GM19023 (cell line): ENCODE results near the gene LAMA5.

Source experiments
- ATAC-seq: cut with Tn5 transposase; IDR thresholded peaks from one replicate; pipeline ENCODE4 v1.9.1; 2021; ENCODE audit warnings: mild to moderate bottlenecking, moderate library complexity; ENCODE audit not compliant: unreplicated experiment

The LAMA5 gene

DNA sequence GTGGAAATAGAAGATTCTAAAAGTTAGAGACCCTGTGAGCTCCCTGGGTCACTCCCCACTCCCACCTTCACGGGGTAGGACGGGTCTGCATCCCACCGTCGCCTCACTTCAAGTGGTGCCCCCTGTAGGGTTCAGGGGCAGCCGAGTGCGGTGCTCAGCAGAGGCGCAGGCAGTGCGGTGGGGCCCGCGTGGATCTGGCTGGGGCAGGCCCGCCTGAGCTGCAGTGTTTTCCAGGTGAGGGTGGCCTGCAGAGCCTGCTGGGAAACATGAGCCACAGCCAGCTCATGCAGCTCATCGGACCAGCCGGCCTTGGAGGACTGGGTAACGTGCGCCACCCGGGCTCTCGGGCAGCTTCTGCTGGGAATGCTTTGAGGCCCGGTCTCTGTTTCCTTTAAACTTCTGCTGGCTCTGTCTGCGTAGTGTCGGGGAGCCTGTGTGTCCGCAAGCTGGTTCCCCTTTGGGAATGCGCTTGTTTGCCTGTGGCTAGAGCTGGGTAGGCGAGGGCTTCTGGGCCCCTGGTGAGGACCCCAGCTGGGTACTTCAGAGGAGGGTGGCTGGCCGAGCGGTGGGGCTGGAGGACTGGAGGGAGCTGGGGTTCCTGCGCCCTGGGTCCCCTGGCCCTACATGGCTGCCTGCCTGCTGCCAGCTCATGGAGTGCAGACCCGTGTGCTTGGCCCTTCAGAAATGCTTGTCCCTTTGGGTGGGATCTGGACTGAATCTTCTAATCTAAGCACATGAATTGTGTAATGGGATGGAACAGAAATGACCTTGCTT is 60.5 kb downstream of the LAMA5 start:
- ATAC-seq, result no peak

GRCh38 chr20:62305765-62306413 is 61.2 kb downstream of the LAMA5 start:
- ATAC-seq, result no peak

DNA sequence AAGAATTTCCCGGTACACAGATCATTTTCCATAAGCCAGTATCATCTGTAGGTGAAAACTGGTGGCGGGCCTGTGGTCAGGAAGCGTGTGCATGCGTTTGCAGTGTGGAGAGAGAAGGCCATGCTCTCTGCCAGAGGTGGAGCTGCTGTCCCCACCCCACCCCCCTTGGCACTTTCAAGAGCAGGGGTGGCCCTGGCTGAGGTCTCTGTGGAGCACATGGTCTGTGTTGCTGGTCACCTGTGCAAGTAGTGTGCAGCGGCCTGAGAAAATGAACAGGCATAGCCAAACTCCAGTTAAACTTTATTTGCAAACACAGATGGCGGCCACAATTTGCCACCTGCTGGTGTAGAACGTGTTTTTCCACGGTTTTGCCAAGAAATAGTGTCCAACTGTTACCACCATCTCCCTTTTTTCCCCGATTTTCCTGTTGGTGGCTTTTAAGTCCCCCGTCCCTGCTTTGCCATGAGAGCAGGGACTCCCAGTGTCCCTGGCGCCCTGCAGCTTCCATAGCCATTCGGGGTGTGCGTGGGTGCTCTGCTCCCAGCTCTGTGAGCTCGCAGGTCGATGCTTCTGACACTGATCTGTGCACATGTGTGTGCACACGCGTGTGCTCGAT is 61.9 kb downstream of the LAMA5 start:
- ATAC-seq, result no peak

DNA sequence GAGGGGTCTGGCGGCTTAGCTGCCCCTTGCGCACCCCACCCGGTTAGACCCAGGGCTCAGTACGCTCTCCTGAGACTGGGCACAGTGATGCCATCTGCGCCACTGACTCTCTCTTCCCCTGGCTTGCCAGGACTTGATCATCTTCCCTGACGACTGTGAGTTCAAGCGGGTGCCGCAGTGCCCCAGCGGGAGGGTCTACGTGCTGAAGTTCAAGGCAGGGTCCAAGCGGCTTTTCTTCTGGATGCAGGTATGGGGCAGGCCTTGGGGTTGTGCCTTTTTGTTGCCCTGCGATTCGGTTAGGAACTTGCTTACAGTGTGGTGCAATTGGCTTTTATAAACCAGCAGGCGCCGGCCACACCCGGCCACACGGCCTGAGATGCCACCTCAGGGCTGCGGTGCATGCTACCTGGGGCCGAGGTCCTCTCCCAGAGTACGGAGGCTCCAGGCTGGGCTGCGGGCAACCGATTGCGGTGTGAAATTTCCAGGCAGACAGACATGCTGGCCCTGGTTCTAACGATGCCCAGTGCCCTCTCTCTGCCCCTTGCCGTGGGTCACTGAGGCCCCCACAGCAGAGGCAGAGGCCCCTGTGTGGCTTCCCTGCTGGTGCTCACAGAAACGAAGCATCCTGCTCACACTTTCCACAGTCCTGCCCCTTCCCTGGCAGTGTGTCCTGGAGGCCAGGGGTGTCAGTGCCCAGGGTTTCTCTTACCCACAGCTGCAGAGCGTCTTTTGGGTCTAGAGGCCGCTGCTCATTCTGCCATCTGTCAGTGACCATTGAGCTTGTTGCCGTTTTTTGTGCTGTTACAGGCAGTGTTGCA is 62.6 kb downstream of the LAMA5 start:
- ATAC-seq, result no peak

GRCh38 chr20:62303340-62304226 is 63.5 kb downstream of the LAMA5 start:
- ATAC-seq, result no peak

DNA sequence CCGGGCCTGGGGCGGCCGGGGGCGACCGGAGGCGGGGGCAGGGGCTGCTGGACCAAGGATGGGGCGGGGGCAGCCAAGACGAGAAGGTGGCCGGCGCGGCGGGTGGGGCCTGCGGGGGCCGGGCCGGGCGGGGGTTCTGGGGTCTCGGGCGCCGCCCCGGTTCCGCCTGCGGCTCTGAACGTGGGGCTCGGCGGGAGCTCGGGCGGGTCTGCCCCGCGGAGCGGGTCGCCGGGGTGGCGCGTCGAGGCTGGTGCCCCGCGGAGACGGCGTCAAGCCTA is 64.1 kb downstream of the LAMA5 start:
- no peak for ATAC-seq

GRCh38 chr20:62302341-62303061 is 64.6 kb downstream of the LAMA5 start, which contains the start of gene ADRM1:
Gene ADRM1 (plus strand): TSS chr20:62302997. CDS start chr20:62303569, 572 bp downstream.
- ATAC-seq, result peak; percentile 84

DNA sequence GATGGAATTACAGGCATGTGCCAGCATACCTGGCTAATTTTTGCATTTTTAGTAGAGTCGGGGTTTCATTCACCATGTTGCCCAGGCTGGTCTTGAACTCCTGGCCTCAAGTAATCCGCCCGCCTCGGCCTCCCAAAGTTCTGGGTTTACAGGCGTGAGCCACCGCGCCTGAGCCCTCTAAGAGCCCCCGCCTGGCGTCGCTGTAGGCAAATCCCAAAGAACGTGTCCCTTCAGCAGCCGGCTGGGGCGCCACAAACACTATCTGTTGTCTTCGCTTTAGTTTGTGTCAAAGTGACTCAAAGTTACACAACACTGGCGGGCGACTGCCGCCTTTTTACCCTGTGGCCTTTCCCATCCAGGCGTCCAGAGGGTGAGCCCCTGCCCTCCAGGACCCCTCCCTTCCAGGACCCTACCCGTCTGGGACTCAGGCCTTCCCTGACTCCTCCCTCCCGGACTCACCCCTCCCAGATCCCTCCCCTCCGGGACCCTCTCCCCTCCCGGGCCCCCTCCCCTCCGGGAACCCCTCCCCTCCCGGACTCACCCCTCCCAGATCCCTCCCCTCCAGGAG is 65.3 kb downstream of the LAMA5 start:
- ATAC-seq, result peak; percentile 34

GRCh38 chr20:62301111-62301668 is 65.9 kb downstream of the LAMA5 start:
- ATAC-seq, result no peak

DNA sequence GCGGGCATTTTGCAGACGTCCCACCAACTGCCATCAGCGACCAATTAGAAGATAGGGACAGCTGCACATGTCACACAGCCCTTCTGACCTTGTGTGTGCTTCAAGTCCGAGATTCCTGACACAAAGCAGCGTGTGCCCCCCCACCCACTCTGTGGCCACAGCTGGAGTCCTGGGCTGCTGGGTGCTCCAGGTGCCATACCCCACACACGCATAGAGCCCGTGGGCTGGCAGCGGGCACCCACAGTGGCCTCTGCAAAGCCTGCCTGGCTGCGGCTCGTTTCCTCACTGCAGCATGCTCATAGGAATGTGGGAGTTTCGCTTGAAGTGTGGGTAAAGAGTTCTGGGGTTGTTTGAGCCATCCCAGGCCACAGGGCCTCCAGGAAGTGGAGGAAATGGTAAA is 66.8 kb downstream of the LAMA5 start:
- no peak for ATAC-seq

DNA sequence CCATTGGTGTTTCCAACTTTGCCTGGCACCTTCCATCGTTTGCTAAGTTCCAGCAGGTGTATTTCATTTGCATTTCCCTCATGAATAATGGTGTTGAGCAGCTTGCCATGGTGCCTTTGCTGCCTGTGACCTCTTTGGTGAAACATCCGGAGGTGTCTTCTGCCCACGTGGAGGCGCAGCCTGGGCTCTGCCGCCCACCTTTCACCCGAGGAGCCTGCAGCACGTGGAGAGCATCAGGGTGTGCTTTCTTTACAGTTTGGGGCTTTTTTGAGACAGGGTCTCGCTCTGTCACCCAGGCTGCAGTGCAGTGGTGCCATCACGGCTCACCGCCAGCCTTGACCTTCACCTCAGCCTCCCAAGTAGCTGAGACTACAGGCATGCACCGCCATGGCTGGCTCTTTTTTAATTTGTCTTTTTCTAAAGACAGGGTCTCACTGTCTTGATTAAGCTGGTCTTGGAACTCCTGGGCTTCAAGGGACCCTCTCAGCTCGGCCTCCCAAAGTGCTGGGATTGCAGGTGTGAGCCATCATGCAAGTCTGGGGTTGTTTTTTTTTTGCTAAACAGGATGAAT is 67.4 kb downstream of the LAMA5 start:
- ATAC-seq, result no peak

DNA sequence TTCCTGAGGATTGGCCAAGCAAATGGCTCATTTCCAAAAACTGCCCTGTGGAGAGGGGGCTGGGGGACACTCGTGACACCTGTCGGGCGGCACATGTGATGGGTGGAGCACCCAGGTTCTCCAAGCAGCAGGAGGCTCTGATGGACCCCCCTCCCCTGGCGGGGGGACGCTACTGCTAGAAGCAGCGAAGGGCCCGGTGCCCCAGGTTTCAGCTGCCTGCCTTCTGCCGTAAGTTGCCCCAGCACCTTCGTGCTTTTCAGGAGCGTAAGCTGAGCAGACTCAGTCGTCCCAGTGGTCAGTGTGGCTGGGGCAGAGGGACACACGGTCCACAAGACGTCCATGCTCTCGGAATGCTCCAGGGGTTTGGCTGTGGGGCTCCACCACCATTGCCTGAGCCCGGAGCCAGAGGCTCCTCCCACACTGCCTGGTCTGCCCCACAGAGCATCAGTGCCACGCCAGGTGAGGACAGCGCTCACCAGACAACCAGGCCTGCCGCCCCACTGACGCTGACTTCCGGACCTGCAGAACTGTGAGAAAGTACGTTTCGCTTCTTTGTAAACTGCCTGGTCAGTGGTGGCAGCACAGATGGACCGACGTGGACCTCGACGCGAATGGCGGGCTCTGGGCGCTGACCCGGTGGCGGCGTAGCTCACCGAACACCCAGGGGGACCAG is 68.4 kb downstream of the LAMA5 start:
- ATAC-seq, result no peak

DNA sequence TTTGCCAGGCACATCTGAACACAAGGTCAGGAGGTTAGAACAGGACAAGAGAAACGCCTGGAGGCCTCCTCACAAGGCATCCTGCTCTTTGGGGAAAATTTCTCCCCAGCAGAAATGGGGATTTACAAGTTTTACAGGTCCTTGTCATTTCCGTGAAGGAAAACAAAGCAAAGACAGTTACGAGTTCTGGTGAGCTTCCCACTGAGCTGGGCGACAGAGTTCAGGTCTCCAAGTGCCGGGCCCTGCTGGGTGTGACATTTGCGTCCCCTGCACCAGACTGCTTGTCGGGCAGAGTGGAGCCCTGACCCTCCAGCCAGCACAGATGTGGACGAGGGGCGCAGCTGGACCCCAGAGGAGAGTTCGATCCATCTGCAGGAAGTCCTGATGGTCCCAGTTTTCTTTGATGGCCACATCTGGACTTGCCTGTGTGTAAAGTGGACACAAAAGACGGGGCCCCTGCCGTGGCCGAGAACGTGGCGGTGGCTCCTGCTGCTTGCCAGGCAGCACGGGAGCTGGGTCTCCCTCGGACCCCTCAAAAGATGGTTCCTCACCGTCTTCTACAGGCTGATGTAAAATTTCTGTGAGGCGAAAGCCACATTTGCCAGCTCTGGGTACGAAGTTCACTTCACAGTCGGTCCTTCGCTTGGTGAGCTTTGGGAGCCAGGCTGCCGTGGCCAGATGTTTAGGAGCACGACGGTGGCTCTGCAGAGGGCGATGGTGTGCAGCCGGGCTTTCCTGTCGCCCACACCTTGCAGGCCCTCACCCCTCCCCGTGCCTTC is 69.5 kb downstream of the LAMA5 start:
- no peak for ATAC-seq

- no peak for ATAC-seq
Measured at GRCh38 chr20:62296724-62297448, 70.2 kb downstream of the LAMA5 start.

DNA sequence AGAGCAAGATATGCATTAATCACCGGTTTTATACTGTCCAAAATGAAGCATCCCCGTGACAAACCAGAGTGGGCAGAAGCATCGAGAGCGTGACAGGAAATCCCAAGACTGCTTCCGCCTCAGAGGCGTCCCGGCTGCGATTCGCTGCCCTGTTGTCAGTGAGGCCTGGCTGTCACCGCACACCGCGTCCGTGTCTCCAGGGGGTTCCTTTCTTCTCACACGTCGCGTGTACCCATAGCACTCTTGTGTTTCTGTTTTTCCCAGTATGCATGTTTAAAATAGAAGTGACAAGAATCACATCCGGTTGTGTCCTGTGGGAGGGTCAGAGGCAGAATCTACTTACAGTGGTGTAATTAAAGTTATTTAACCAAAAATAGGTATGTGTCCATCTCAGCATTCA is 72.6 kb downstream of the LAMA5 start:
- no peak for ATAC-seq

DNA sequence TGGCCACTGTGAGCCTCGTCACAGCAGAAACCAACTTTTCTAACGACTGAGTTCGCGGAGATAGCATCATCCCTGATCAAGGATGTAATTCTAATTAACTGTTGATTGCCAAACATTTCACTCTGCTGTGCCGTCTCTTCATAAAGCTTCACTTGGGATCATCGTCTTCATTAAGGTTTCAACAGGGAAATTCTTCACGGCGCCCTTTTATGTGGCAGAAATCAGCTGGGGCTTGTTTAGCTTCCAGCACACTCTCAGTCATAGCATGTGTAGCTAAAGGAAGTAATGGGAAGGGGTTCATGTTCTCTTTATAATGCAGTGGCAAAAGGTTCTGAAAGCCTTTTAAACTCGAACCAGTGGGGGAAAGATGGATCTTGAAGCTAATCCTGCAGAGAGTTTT is 73.2 kb downstream of the LAMA5 start:
- no peak for ATAC-seq
